ENCODE results near the gene TKTL2.

GRCh38 chr4:163485589-163485988 is 12.0 kb upstream of the TKTL2 start:
- TF ChIP-seq, protein P1, sequence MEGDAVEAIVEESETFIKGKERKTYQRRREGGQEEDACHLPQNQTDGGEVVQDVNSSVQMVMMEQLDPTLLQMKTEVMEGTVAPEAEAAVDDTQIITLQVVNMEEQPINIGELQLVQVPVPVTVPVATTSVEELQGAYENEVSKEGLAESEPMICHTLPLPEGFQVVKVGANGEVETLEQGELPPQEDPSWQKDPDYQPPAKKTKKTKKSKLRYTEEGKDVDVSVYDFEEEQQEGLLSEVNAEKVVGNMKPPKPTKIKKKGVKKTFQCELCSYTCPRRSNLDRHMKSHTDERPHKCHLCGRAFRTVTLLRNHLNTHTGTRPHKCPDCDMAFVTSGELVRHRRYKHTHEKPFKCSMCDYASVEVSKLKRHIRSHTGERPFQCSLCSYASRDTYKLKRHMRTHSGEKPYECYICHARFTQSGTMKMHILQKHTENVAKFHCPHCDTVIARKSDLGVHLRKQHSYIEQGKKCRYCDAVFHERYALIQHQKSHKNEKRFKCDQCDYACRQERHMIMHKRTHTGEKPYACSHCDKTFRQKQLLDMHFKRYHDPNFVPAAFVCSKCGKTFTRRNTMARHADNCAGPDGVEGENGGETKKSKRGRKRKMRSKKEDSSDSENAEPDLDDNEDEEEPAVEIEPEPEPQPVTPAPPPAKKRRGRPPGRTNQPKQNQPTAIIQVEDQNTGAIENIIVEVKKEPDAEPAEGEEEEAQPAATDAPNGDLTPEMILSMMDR (conservative IDR thresholded peaks at IDR 0.05 in 1 of 2, IDR thresholded peaks at IDR 0.05 in 1 of 2; ENCODE audit: extremely low read depth in 1 of 2, insufficient read depth in 1 of 2, low read depth in 1 of 2, low read length in 2 of 2): no peak
- TF ChIP-seq EZH2 (IDR thresholded peaks at IDR 0.05; ENCODE audit: borderline replicate concordance, low read length): no peak
